GM12878 (cell line): ENCODE measurements around the gene NCAM1. TPM values are rescaled to one million over a fixed set of nuclear protein-coding genes. Genes with fewer than 3 reads are reported as not detected.

Experiments used
- ATAC-seq: fragments of 200-7000 bp; cut with Tn5 transposase; 3 replicates; pipeline ENCODE4 v1.9.1; 2020; ENCODE audit warnings: mild to moderate bottlenecking, moderate library complexity
- BruUV-seq: library from RNA; stranded (reverse); fragments of 400-500 nt; replicated peaks from 2 replicates; lab custom pipeline; 2021; lab: Mats Ljungman, UMichigan
- CTCF ChIA-PET: fragments of 300-600 bp; sonication (Branson Sonifier 250); formaldehyde crosslinking; extraction: SDS; loops from one replicate; lab custom pipeline; 2021; ENCODE audit warnings: inconsistent platforms; lab: Yijun Ruan, JAX
- POLR2A ChIA-PET: fragments of 350-600 bp; formaldehyde crosslinking; extraction: SDS; loops from one replicate; lab custom pipeline; 2021; ENCODE audit warnings: inconsistent platforms; lab: Charles Lee
- RAD21 ChIA-PET: fragments of 300-600 bp; sonication (Branson Sonifier 250); formaldehyde crosslinking; loops from one replicate; lab custom pipeline; 2023; ENCODE audit warnings: antibody characterized with exemption; ENCODE audit not compliant: unreplicated experiment; lab: Charles Lee
- SMC1A ChIA-PET: fragments of 300-600 bp; sonication (Branson Sonifier 250); formaldehyde crosslinking; loops from one replicate; lab custom pipeline; 2023; ENCODE audit not compliant: unreplicated experiment, uncharacterized antibody; lab: Charles Lee
- DNase-seq: peaks from one replicate; pipeline ENCODE4 v3.0.0-alpha.2; 2011; ENCODE audit warnings: low read depth, low spot score
- FAIRE-seq: peaks from 3 replicates; lab custom pipeline; 2011; peaks lifted over from hg19 to GRCh38; lab: Jason Lieb, UNC
- H2AFZ ChIP-seq: 2 replicates; pipeline ENCODE4 v1.6.0; 2011; ENCODE audit warnings: low read depth, low read length, control low read depth; ENCODE audit not compliant: control insufficient read depth
- H3K27ac ChIP-seq: 2 replicates; pipeline ENCODE4 v1.5.1; 2011; ENCODE audit warnings: control low read depth; ENCODE audit not compliant: control insufficient read depth, insufficient read depth
- H3K27me3 ChIP-seq, 2 experiments: replicated peaks in 1 of 2; 2 replicates each; pipeline versions ENCODE4 v1.6.0 to v1.6.1; 2011; ENCODE audit warnings: low read length in 1 of 2; ENCODE audit not compliant: control insufficient read depth in 2 of 2, insufficient read depth in 2 of 2
- H3K36me3 ChIP-seq, 2 experiments: 2 replicates each; pipeline ENCODE4 v1.5.1; 2011; ENCODE audit warnings: low read length in 1 of 2; ENCODE audit not compliant: control insufficient read depth in 2 of 2, insufficient read depth in 2 of 2
- H3K4me1 ChIP-seq: 2 replicates; pipeline ENCODE4 v1.6.1; 2011; ENCODE audit warnings: mild to moderate bottlenecking, low read length, moderate library complexity, mixed read lengths; ENCODE audit not compliant: control insufficient read depth, insufficient read depth
- H3K4me2 ChIP-seq: 2 replicates; pipeline ENCODE4 v1.6.0; 2011; ENCODE audit warnings: control low read depth; ENCODE audit not compliant: control insufficient read depth, insufficient read depth
- H3K4me3 ChIP-seq: fragments of 200-600 bp; sonication (generic); 2 replicates; pipeline ENCODE4 v1.5.1; 2016
- H3K79me2 ChIP-seq: 2 replicates; pipeline ENCODE4 v1.6.0; 2011; ENCODE audit warnings: low read length; ENCODE audit not compliant: control insufficient read depth, insufficient read depth
- H3K9ac ChIP-seq: 2 replicates; pipeline ENCODE4 v1.8.0; 2011; ENCODE audit warnings: low read length, control low read depth, mixed read lengths; ENCODE audit not compliant: control insufficient read depth, insufficient read depth
- H3K9me3 ChIP-seq: replicated peaks from 3 replicates; pipeline ENCODE4 v1.5.1; 2011; ENCODE audit warnings: mild to moderate bottlenecking, low read length; ENCODE audit not compliant: control insufficient read depth, insufficient read depth
- H4K20me1 ChIP-seq: 2 replicates; pipeline ENCODE4 v1.6.0; 2011; ENCODE audit not compliant: control insufficient read depth, insufficient read depth
- ATF3 ChIP-seq: IDR thresholded peaks from 2 replicates; pipeline ENCODE4 v1.6.1; 2011; ENCODE audit warnings: low read depth, mild to moderate bottlenecking, low read length, moderate library complexity, borderline replicate concordance; ENCODE audit errors: extremely low read depth
- CREM ChIP-seq: IDR thresholded peaks from 2 replicates; pipeline ENCODE4 v1.6.1; 2014; ENCODE audit warnings: antibody characterized with exemption, low read depth
- CUX1 ChIP-seq: IDR thresholded peaks from 2 replicates; pipeline ENCODE4 v1.6.1; 2012; ENCODE audit warnings: improper control_type of control experiment, low read depth, low read length; ENCODE audit not compliant: insufficient replicate concordance
- EZH2 ChIP-seq: IDR thresholded peaks from 2 replicates; pipeline ENCODE4 v1.6.1; 2012; ENCODE audit warnings: low read depth, mild to moderate bottlenecking, control low read depth, inconsistent platforms, low read length, borderline replicate concordance; ENCODE audit not compliant: control insufficient read depth
- GATAD2B ChIP-seq: fragments of 450-650 bp; conservative IDR thresholded peaks from 2 replicates; pipeline ENCODE4 v1.6.1; 2017; ENCODE audit warnings: low read depth, mild to moderate bottlenecking, moderate library complexity
- KAT2A ChIP-seq: conservative IDR thresholded peaks from 2 replicates; pipeline ENCODE4 v1.6.1; 2011; ENCODE audit warnings: low read depth, low read length; ENCODE audit not compliant: control insufficient read depth
- POLR2AphosphoS5 ChIP-seq: IDR thresholded peaks from 2 replicates; pipeline ENCODE4 v1.6.1; 2011; ENCODE audit warnings: mild to moderate bottlenecking, low read length, inconsistent platforms
- RUNX3 ChIP-seq: IDR thresholded peaks from 2 replicates; pipeline ENCODE4 v1.6.1; 2012; ENCODE audit warnings: low read length, inconsistent platforms
- SKIL ChIP-seq: fragments of 450-650 bp; IDR thresholded peaks from 2 replicates; pipeline ENCODE4 v1.6.1; 2017; ENCODE audit warnings: mild to moderate bottlenecking, low read depth, inconsistent platforms; ENCODE audit not compliant: poor library complexity, severe bottlenecking
- SP1 ChIP-seq: IDR thresholded peaks from one replicate; pipeline ENCODE4 v1.6.1; 2011; ENCODE audit warnings: low read depth, low read length
- SREBF2 ChIP-seq: IDR thresholded peaks from 2 replicates; pipeline ENCODE4 v1.6.1; 2012; ENCODE audit warnings: mild to moderate bottlenecking, low read length
- SRF ChIP-seq, 2 experiments: IDR thresholded peaks; 2 replicates each; pipeline ENCODE4 v1.6.1; 2011; ENCODE audit warnings: low read depth in 2 of 2, low read length in 2 of 2, mild to moderate bottlenecking in 1 of 2, moderate library complexity in 1 of 2
- ZNF24 ChIP-seq: fragments of 450-650 bp; IDR thresholded peaks from 2 replicates; pipeline ENCODE4 v1.6.1; 2017; ENCODE audit warnings: antibody characterized with exemption, mild to moderate bottlenecking
- WGBS: methylation state at CpG from one replicate; pipeline ENCODE4 v1.1.6; 2016; ENCODE audit warnings: low lambda C conversion rate; ENCODE audit not compliant: insufficient replicate concordance, insufficient coverage; ENCODE audit errors: missing lambda C conversion rate; 5-methylcytosine and 5-hydroxymethylcytosine counted together
- in situ Hi-C: fragments of 300-500 bp; cut with MboI; formaldehyde crosslinking; loops from 9 replicates; pipeline ENCODE4 v1.14.3; 2018; ENCODE audit warnings: mixed read lengths
- intact Hi-C: fragments of 100-400 bp; cut with micrococcal nuclease; formaldehyde crosslinking; loops from one replicate; pipeline ENCODE4 v1.14.2; 2022; ENCODE audit not compliant: unreplicated experiment
- polyA plus RNA-seq, 11 experiments: library from polyadenylated mRNA; depleted of rRNA in 4 of 11; unstranded in 6 of 11; stranded (reverse) in 5 of 11; fragments of >200 nt; fragmentation: Nextera tagmentation in 4 of 11; fragmentation: Illumina TruSeq in 1 of 11; extraction: Ambion mirVana in 4 of 11; extraction: Trizol in 1 of 11; gene quantifications; 1 replicate in 1 of 11; 2 replicates in 10 of 11; pipeline versions ENCODE4 v1.2.1 to v1.2.3, GENCODE V29; 2011 to 2016; ENCODE audit warnings: inconsistent platforms in 2 of 11, missing spikeins in 2 of 11, low read depth in 1 of 11
- total RNA-seq, 4 experiments: library from RNA; depleted of rRNA in 3 of 4; stranded (reverse); fragments of >200 nt in 3 of 4; fragmentation: Illumina TruSeq in 1 of 4; extraction: Trizol in 1 of 4; gene quantifications; 2 replicates each; pipeline versions ENCODE4 v1.2.1 to v1.2.3, GENCODE V29; 2013 to 2021
- TF ChIP-seq, protein P1 (sequence below): fragments of 450-650 bp; IDR thresholded peaks from 2 replicates; pipeline ENCODE4 v1.6.1; 2018; ENCODE audit warnings: mild to moderate bottlenecking, low read depth, moderate library complexity; ENCODE audit not compliant: partially characterized antibody

NCAM1 gene
- total and polyA plus RNA-seq, 10 of the 15 experiments (the other 5 are each of a cell fraction or from before 2014, with no cell fraction given) = 0.10 to 0.23 (median 0.11) TPM; not detected in 7

GRCh38 chr11:113275602-113276001 is 314.4 kb downstream of the NCAM1 start:
- H3K4me1 ChIP-seq = no peaks in the 10 kb centered on the region
- no peak overlapping the region for H3K9ac ChIP-seq
- H3K36me3 ChIP-seq = no peaks in the 10 kb centered on the region
- POLR2A ChIA-PET = no interaction called here
- no peak for TF ChIP-seq ZNF24
- TF ChIP-seq RUNX3 = no peak
- no peak for TF ChIP-seq SP1
- TF ChIP-seq EZH2 = no peak
- no peak for TF ChIP-seq POLR2AphosphoS5
- no peak for TF ChIP-seq KAT2A
- no peak for TF ChIP-seq ATF3
- TF ChIP-seq GATAD2B = no peak
- no peak for TF ChIP-seq SRF (IDR thresholded peaks at IDR 0.05; ENCODE audit: low read depth in 2 of 2, low read length in 2 of 2)
- TF ChIP-seq CREM = no peak
- TF ChIP-seq, protein P1, sequence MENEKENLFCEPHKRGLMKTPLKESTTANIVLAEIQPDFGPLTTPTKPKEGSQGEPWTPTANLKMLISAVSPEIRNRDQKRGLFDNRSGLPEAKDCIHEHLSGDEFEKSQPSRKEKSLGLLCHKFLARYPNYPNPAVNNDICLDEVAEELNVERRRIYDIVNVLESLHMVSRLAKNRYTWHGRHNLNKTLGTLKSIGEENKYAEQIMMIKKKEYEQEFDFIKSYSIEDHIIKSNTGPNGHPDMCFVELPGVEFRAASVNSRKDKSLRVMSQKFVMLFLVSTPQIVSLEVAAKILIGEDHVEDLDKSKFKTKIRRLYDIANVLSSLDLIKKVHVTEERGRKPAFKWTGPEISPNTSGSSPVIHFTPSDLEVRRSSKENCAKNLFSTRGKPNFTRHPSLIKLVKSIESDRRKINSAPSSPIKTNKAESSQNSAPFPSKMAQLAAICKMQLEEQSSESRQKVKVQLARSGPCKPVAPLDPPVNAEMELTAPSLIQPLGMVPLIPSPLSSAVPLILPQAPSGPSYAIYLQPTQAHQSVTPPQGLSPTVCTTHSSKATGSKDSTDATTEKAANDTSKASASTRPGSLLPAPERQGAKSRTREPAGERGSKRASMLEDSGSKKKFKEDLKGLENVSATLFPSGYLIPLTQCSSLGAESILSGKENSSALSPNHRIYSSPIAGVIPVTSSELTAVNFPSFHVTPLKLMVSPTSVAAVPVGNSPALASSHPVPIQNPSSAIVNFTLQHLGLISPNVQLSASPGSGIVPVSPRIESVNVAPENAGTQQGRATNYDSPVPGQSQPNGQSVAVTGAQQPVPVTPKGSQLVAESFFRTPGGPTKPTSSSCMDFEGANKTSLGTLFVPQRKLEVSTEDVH = no peak
- no peak for TF ChIP-seq SREBF2
- no peak for TF ChIP-seq CUX1
- TF ChIP-seq SKIL = no peak
- H3K79me2 ChIP-seq = no peaks in the 10 kb centered on the region
- no peak for FAIRE-seq
- intact Hi-C loops (no loop called here), in situ Hi-C loops (no loop called here)
- SMC1A ChIA-PET = interaction anchor here (1.9 kb wide), 1 partner anchor 14 kb away, joined by 6 read pairs; no protein-coding TSS in a partner anchor
- RAD21 ChIA-PET = no interaction called here
- no peak overlapping the region for H3K27ac ChIP-seq
- 37% methylated on average over 7 of the region's 7 CpGs for WGBS
- H3K9me3 ChIP-seq = no peaks in the 10 kb centered on the region
- no peak overlapping the region for H3K4me2 ChIP-seq
- peaks cover 0 to 2% of the 10 kb centered on the region in 2 experiments; a peak in 2 of 4 replicates for H3K27me3 ChIP-seq
- H2AFZ ChIP-seq = no peak overlapping the region
- no peak for DNase-seq
- H4K20me1 ChIP-seq = no peaks in the 10 kb centered on the region
- no peak for ATAC-seq
- no TSS peak for BruUV-seq
- H3K4me3 ChIP-seq = no peak overlapping the region
- CTCF ChIA-PET = interaction anchor here (1.5 kb wide), 1 partner anchor 14 kb away, joined by 9 read pairs; no protein-coding TSS in a partner anchor
